NT2/D1 (cell line): ENCODE results near the gene RFLNA.

Experiments used
- DNase-seq: peaks from one replicate; pipeline ENCODE4 v3.0.0-alpha.2; 2011; ENCODE audit warnings: low read depth, low spot score
- H3K27me3 ChIP-seq: 2 replicates; pipeline ENCODE4 v1.6.0; 2011; ENCODE audit warnings: mild to moderate bottlenecking; ENCODE audit not compliant: insufficient read length, insufficient read depth
- H3K36me3 ChIP-seq: 2 replicates; pipeline ENCODE4 v1.6.1; 2011; ENCODE audit warnings: mild to moderate bottlenecking, low read length, mixed read lengths; ENCODE audit not compliant: insufficient read depth, insufficient read length
- H3K4me1 ChIP-seq: 2 replicates; pipeline ENCODE4 v1.5.1; 2011; ENCODE audit not compliant: insufficient read depth, insufficient read length
- H3K4me3 ChIP-seq: 2 replicates; pipeline ENCODE4 v1.5.1; 2011; ENCODE audit warnings: low read depth; ENCODE audit not compliant: insufficient read length
- H3K9ac ChIP-seq: 2 replicates; pipeline ENCODE4 v1.6.0; 2011; ENCODE audit warnings: low read depth; ENCODE audit not compliant: insufficient read length
- H3K9me3 ChIP-seq: 2 replicates; pipeline ENCODE4 v1.5.1; 2011; ENCODE audit warnings: mild to moderate bottlenecking, low read length; ENCODE audit not compliant: insufficient read depth
- SUZ12 ChIP-seq: IDR thresholded peaks from 2 replicates; pipeline ENCODE4 v1.6.1; 2011; ENCODE audit not compliant: insufficient read length, insufficient read depth; ENCODE audit errors: extremely low read depth
- YY1 ChIP-seq: IDR thresholded peaks from 2 replicates; pipeline ENCODE4 v1.6.1; 2011; ENCODE audit not compliant: insufficient read length, insufficient read depth
- ZNF274 ChIP-seq: IDR thresholded peaks from 2 replicates; pipeline ENCODE4 v1.6.1; 2011; ENCODE audit warnings: mild to moderate bottlenecking, low read depth, low read length

Gene RFLNA

GRCh38 chr12:124323771-124324530 is 29.1 kb downstream of the RFLNA start:
- H3K27me3 ChIP-seq, result no peaks in the 10 kb centered on the region
- TF ChIP-seq ZNF274, result no peak
- no peak for TF ChIP-seq SUZ12
- no peak for TF ChIP-seq YY1
- peaks cover 19% of the 10 kb centered on the region for H3K9me3 ChIP-seq
- H3K4me1 ChIP-seq, result peaks cover 17% of the 10 kb centered on the region
- DNase-seq, result no peak
- H3K36me3 ChIP-seq, result peaks cover 60% of the 10 kb centered on the region
- no peak overlapping the region for H3K4me3 ChIP-seq
- H3K9ac ChIP-seq, result no peak overlapping the region

- Histone ChIP-seq H3K4me3 (no peak overlapping the region), H3K27me3 (no peaks in the 10 kb centered on the region), H3K9me3 (peaks cover 19% of the 10 kb centered on the region), H3K36me3 (peaks cover 70% of the 10 kb centered on the region), H3K9ac (no peak overlapping the region), H3K4me1 (peaks cover 12% of the 10 kb centered on the region)
- DNase-seq, result no peak
- no peak for TF ChIP-seq YY1
- TF ChIP-seq SUZ12, result no peak
- no peak for TF ChIP-seq ZNF274
These were observed 30.2 kb downstream of the RFLNA start for GRCh38 chr12:124324803-124325705.

GRCh38 chr12:124326104-124326503 is 31.2 kb downstream of the RFLNA start:
- Histone ChIP-seq H3K4me1 (peaks cover 12% of the 10 kb centered on the region), H3K27me3 (no peaks in the 10 kb centered on the region), H3K9ac (no peak overlapping the region), H3K36me3 (peaks cover 79% of the 10 kb centered on the region), H3K4me3 (no peak overlapping the region), H3K9me3 (peaks cover 19% of the 10 kb centered on the region)
- TF ChIP-seq YY1, result no peak
- TF ChIP-seq SUZ12, result no peak
- no peak for TF ChIP-seq ZNF274
- no peak for DNase-seq

- Histone ChIP-seq H3K27me3 (no peaks in the 10 kb centered on the region), H3K4me1 (peaks cover 12% of the 10 kb centered on the region), H3K36me3 (peaks cover 87% of the 10 kb centered on the region), H3K9me3 (peaks cover 19% of the 10 kb centered on the region), H3K4me3 (no peak overlapping the region), H3K9ac (peak overlapping the region; percentile 8)
- TF ChIP-seq SUZ12 (no peak), YY1 (no peak), ZNF274 (no peak)
- DNase-seq, result no peak
These were observed 32.0 kb downstream of the RFLNA start for GRCh38 chr12:124326871-124327270.

GRCh38 chr12:124327362-124328043 is 32.6 kb downstream of the RFLNA start:
- DNase-seq, result no peak
- H3K9ac ChIP-seq, result no peak overlapping the region
- H3K4me3 ChIP-seq, result no peak overlapping the region
- peaks cover 93% of the 10 kb centered on the region for H3K36me3 ChIP-seq
- peaks cover 19% of the 10 kb centered on the region for H3K9me3 ChIP-seq
- H3K4me1 ChIP-seq, result peaks cover 15% of the 10 kb centered on the region
- TF ChIP-seq ZNF274 (no peak), SUZ12 (no peak), YY1 (no peak)
- H3K27me3 ChIP-seq, result no peaks in the 10 kb centered on the region

GRCh38 chr12:124328116-124328515 is 33.2 kb downstream of the RFLNA start:
- TF ChIP-seq SUZ12 (no peak), YY1 (no peak), ZNF274 (no peak)
- peaks cover 94% of the 10 kb centered on the region for H3K36me3 ChIP-seq

GRCh38 chr12:124328636-124329035 is 33.7 kb downstream of the RFLNA start:
- DNase-seq, result no peak
- H3K9ac ChIP-seq, result no peak overlapping the region
- H3K4me1 ChIP-seq, result peaks cover 17% of the 10 kb centered on the region
- no peak overlapping the region for H3K4me3 ChIP-seq
- no peaks in the 10 kb centered on the region for H3K27me3 ChIP-seq
- TF ChIP-seq ZNF274, result no peak
- no peak for TF ChIP-seq SUZ12
- peaks cover 9% of the 10 kb centered on the region for H3K9me3 ChIP-seq
- peaks cover 93% of the 10 kb centered on the region for H3K36me3 ChIP-seq

More at GRCh38 chr12:124328116-124328515, 33.2 kb downstream of the RFLNA start:
- H3K9ac ChIP-seq, result peak overlapping the region; percentile 47
- H3K4me3 ChIP-seq, result no peak overlapping the region
- DNase-seq, result no peak
- H3K9me3 ChIP-seq, result peaks cover 15% of the 10 kb centered on the region
- peaks cover 17% of the 10 kb centered on the region for H3K4me1 ChIP-seq
- no peaks in the 10 kb centered on the region for H3K27me3 ChIP-seq
